ENCODE data around the gene TMEM44.
A peak's percentile ranks its signal among the peaks of the same experiment; 100 is the strongest.

Gene TMEM44

GRCh38 chr3:194633349-194634004 lies at the start of gene TMEM44:
Gene TMEM44, minus strand, starts transcription at chr3:194633419. Its CDS starts 204 bp downstream, at chr3:194633215.
- DNase-seq: no peak

GRCh38 chr3:194682694-194683310 lies 49.6 kb upstream of the TMEM44 start:
- DNase-seq: peak in 1 of 2 experiments; percentile 56

GRCh38 chr3:194682189-194682693 lies 49.0 kb upstream of the TMEM44 start:
- DNase-seq: no peak

- DNase-seq: no peak
Observed at GRCh38 chr3:194680888-194681615, 47.8 kb upstream of the TMEM44 start.

GRCh38 chr3:194676471-194676870 lies 43.3 kb upstream of the TMEM44 start:
- DNase-seq: no peak

- DNase-seq: no peak
Observed at GRCh38 chr3:194675680-194676079, 42.5 kb upstream of the TMEM44 start.

GRCh38 chr3:194675081-194675640 lies 41.9 kb upstream of the TMEM44 start:
- no peak for DNase-seq

- DNase-seq: no peak
Observed at GRCh38 chr3:194673761-194674160, 40.5 kb upstream of the TMEM44 start.

- DNase-seq: no peak
Observed at GRCh38 chr3:194672876-194673275, 39.7 kb upstream of the TMEM44 start.

GRCh38 chr3:194671900-194672808 lies 38.9 kb upstream of the TMEM44 start, which contains the start of gene LSG1:
Gene LSG1, minus strand, starts transcription at chr3:194672191. Its CDS starts 29 bp downstream, at chr3:194672162.
- peak in 1 of 2 experiments; percentile 87 for DNase-seq

- DNase-seq: no peak
Observed at GRCh38 chr3:194671511-194671899, 38.3 kb upstream of the TMEM44 start.

- no peak for DNase-seq
Observed at GRCh38 chr3:194667363-194667762, 34.1 kb upstream of the TMEM44 start.

- DNase-seq: no peak
Observed at GRCh38 chr3:194664857-194665256, 31.6 kb upstream of the TMEM44 start.

- no peak for DNase-seq
Observed at GRCh38 chr3:194661946-194662345, 28.7 kb upstream of the TMEM44 start.

- DNase-seq: no peak
Observed at GRCh38 chr3:194661374-194661773, 28.2 kb upstream of the TMEM44 start.

- no peak for DNase-seq
Observed at GRCh38 chr3:194659778-194660177, 26.6 kb upstream of the TMEM44 start.

GRCh38 chr3:194658477-194659242 lies 25.4 kb upstream of the TMEM44 start:
- DNase-seq: no peak

- DNase-seq: no peak
Observed at GRCh38 chr3:194657439-194657838, 24.2 kb upstream of the TMEM44 start.

GRCh38 chr3:194654443-194654842 lies 21.2 kb upstream of the TMEM44 start:
- no peak for DNase-seq

GRCh38 chr3:194647747-194648146 lies 14.5 kb upstream of the TMEM44 start:
- no peak for DNase-seq

GRCh38 chr3:194642769-194643168 lies 9.6 kb upstream of the TMEM44 start:
- no peak for DNase-seq

Data from cerebellar nuclear complex (tissue), 1 donor.